Measurements from ENCODE around the gene WNT9A.

WNT9A gene

GRCh38 chr1:227939791-227940771 lies 7.7 kb downstream of the WNT9A start:
- TF ChIP-seq POLR2A (IDR thresholded peaks at IDR 0.05; ENCODE audit: low read depth, low read length) = no peak
- FAIRE-seq (no peak), DNase-seq (ENCODE audit: insufficient read length, low spot score) (no peak)

DNA sequence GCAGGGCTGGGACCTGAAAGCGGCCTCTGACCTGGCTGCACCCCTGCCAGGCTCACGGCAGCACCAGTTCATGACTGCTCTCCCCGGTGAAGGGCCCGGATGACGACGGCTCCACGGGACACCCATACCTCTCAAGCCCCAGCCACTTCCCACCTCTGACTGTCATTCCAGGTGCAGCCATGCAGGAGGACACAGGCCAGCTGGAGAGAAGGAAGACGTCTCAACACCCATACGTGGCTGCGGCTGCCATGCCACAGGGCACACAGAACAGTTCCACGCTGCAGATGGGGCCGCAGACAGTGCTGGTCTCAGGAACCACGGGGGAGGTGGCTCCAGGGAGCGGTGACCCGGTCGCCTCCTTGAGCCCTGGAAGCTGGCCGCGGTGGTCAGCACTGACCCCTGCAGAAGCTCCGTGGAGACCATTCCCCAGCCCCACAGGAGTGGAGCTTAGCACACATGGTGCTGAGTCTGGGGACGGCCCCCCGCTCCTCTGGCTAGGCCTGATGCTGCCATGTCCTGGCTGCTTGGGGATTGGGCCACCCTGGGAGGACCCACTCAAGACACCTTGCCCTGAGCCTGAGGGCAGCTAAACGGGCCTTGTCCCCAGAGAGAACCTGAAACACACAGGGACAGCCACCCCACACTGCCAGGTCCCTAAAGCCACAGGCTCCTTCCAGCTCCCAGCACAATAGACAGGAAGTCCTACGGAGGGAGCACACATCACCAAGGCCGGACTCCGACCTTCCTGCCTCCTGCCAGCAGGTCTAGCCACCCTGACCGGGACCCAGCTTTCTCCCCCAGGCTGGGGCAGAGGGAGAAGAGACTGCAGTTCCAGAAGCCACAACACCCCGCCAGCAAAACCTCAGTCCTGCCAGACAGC lies 8.6 kb downstream of the WNT9A start:
- DNase-seq (ENCODE audit: insufficient read length, low spot score) (no peak), FAIRE-seq (no peak)
- TF ChIP-seq POLR2A (IDR thresholded peaks at IDR 0.05; ENCODE audit: low read depth, low read length) = no peak

- DNase-seq (ENCODE audit: insufficient read length, low spot score) (no peak), FAIRE-seq (no peak)
- no peak for TF ChIP-seq POLR2A (IDR thresholded peaks at IDR 0.05; ENCODE audit: low read depth, low read length)
Observed at GRCh38 chr1:227938276-227938675, 9.5 kb downstream of the WNT9A start.

DNA sequence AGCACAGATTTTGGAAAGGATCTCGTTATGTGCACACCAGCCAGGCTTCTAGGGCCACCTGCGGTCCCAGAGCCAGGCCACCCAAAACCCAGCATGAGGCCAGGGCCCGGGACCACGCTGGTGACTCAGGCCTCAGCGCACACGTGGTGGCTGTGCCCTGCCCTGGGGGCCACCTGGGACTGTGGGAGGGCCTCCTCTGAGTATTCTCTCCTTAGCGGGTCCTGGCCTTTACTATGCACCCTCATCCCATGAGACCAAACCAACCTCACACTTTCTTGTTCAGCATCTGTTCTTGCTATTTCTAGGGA lies 9.9 kb downstream of the WNT9A start:
- DNase-seq (ENCODE audit: insufficient read length, low spot score) (no peak), FAIRE-seq (no peak)
- TF ChIP-seq POLR2A (IDR thresholded peaks at IDR 0.05; ENCODE audit: low read depth, low read length) = no peak

GRCh38 chr1:227937031-227937837 lies 10.5 kb downstream of the WNT9A start:
- TF ChIP-seq POLR2A (IDR thresholded peaks at IDR 0.05; ENCODE audit: low read depth, low read length) = no peak
- FAIRE-seq (no peak), DNase-seq (ENCODE audit: insufficient read length, low spot score) (no peak)

DNA sequence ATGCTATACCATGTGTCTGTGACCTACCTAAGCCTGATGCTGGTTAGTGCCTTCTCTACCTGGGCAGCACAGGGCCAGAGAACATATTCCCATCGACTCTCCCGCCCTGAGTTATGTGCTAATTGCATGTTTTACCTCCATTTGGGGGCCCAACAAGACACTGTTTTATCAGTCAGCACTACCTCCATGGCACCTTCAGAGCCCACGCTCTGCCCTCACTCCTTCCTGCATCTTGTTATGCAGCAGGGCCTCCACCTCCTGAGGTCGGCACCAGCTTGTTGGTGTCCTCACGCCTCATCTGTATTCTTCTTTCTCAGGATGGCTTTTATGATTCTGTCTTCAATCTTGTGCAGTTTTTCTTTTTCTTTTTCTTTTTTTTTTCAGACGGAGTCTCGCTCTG lies 11.9 kb downstream of the WNT9A start:
- no peak for FAIRE-seq
- TF ChIP-seq POLR2A (IDR thresholded peaks at IDR 0.05; ENCODE audit: low read depth, low read length) = no peak
- DNase-seq (ENCODE audit: insufficient read length, low spot score) = no peak

GRCh38 chr1:227934476-227935313 lies 13.0 kb downstream of the WNT9A start:
- no peak for TF ChIP-seq POLR2A (IDR thresholded peaks at IDR 0.05; ENCODE audit: low read depth, low read length)
- DNase-seq (ENCODE audit: insufficient read length, low spot score) (no peak), FAIRE-seq (no peak)

GRCh38 chr1:227929751-227930472 lies 17.8 kb downstream of the WNT9A start:
- DNase-seq (ENCODE audit: insufficient read length, low spot score) (no peak), FAIRE-seq (no peak)
- TF ChIP-seq POLR2A (IDR thresholded peaks at IDR 0.05; ENCODE audit: low read depth, low read length) = no peak

DNA sequence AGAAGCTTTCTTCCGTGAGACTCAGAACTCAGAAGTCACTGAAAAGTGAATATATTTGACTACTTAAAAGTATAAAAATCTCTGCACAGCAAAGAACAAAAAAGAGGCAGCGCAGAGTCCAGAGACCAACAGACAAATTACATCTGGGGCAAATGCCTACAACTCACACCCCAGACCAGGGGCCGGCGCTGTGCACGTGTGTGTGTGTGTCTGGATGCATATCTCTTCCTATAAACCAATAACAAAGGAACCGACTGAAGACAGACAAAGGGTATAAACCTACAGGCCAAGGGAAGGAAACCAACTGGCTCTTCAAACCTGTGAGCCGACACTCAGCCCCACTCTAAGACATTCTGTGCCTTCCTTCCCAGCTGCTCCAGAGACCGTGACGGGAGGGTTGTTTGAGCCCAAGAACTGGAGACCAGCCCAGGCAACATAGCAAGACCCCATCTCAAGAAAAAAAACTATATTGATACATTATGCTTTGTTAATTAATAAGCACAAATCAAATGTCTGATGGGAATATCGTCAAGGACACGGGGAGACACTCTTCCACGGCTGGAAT lies 18.8 kb downstream of the WNT9A start:
- no peak for TF ChIP-seq POLR2A (IDR thresholded peaks at IDR 0.05; ENCODE audit: low read depth, low read length)
- no peak for DNase-seq (ENCODE audit: insufficient read length, low spot score)
- no peak for FAIRE-seq

- FAIRE-seq (no peak), DNase-seq (ENCODE audit: insufficient read length, low spot score) (no peak)
- no peak for TF ChIP-seq POLR2A (IDR thresholded peaks at IDR 0.05; ENCODE audit: low read depth, low read length)
Observed at GRCh38 chr1:227927971-227928741, 19.6 kb downstream of the WNT9A start.

Measured in H54 (cell line).